ENCODE data around the gene PIGR.
"Not testable (repeated sequence)": the region's sequence is repeated elsewhere in the genome, so short reads cannot be mapped to it uniquely, and the experiment has no call there.

PIGR gene

GRCh38 chr1:206925106-206925736, 21.0 kb downstream of the PIGR start:
- DNase-seq, result peak in 1 of 2 donors; percentile 39
- Histone ChIP-seq H3K4me3 (no peak overlapping the region), H3K27ac (no peak overlapping the region), H3K36me3 (no peaks in the 10 kb centered on the region), H3K27me3 (peaks cover 0 to 6% of the 10 kb centered on the region in 2 donors), H3K9me3 (no peaks in the 10 kb centered on the region), H3K4me1 (no peaks in the 10 kb centered on the region)
- no peak for TF ChIP-seq CTCF (IDR thresholded peaks at IDR 0.05)
- intact Hi-C loops (cut with DNase I; ENCODE audit: low total_unique reads), result no loop called here

DNA sequence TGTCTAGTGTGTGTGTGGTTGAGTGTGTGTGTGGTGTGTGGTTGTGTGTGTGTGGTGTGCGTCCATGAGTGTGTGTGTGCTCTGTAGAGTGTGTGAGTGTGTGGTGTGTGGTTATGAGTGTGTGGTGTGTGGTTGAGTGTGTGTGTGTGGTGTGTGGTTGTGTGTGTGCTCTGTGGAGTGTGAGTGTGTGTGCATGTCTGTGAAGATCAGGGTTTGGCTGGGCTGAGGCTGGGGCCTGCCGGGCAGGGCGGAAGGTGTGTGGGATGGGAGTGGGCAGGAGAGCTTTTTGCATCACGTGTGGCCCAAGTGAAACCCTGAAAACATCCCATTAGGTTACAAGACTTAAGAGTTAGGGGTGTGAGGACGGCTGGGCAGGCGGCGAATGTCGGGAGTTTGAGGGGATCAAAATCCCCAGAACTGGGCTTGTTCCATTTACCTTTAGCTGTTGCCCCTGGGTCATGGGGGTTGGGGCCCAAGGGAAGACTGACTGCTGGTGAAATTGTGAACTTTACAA, 21.6 kb downstream of the PIGR start:
- no peak overlapping the region for H3K27ac ChIP-seq
- no peaks in the 10 kb centered on the region for H3K36me3 ChIP-seq
- no peaks in the 10 kb centered on the region for H3K4me1 ChIP-seq
- H3K9me3 ChIP-seq, result no peaks in the 10 kb centered on the region
- no peak overlapping the region for H3K4me3 ChIP-seq
- H3K27me3 ChIP-seq, result peaks cover 0 to 6% of the 10 kb centered on the region in 2 donors
- DNase-seq, result no peak
- no peak for TF ChIP-seq CTCF (IDR thresholded peaks at IDR 0.05)
- intact Hi-C loops (cut with DNase I; ENCODE audit: low total_unique reads), result no loop called here

GRCh38 chr1:206923961-206924557, 22.2 kb downstream of the PIGR start:
- H3K27me3 ChIP-seq; H3K4me3 ChIP-seq; H3K4me1 ChIP-seq; H3K36me3 ChIP-seq; DNase-seq; H3K27ac ChIP-seq; intact Hi-C loops (cut with DNase I; ENCODE audit: low total_unique reads); H3K9me3 ChIP-seq: not testable (repeated sequence)

DNA sequence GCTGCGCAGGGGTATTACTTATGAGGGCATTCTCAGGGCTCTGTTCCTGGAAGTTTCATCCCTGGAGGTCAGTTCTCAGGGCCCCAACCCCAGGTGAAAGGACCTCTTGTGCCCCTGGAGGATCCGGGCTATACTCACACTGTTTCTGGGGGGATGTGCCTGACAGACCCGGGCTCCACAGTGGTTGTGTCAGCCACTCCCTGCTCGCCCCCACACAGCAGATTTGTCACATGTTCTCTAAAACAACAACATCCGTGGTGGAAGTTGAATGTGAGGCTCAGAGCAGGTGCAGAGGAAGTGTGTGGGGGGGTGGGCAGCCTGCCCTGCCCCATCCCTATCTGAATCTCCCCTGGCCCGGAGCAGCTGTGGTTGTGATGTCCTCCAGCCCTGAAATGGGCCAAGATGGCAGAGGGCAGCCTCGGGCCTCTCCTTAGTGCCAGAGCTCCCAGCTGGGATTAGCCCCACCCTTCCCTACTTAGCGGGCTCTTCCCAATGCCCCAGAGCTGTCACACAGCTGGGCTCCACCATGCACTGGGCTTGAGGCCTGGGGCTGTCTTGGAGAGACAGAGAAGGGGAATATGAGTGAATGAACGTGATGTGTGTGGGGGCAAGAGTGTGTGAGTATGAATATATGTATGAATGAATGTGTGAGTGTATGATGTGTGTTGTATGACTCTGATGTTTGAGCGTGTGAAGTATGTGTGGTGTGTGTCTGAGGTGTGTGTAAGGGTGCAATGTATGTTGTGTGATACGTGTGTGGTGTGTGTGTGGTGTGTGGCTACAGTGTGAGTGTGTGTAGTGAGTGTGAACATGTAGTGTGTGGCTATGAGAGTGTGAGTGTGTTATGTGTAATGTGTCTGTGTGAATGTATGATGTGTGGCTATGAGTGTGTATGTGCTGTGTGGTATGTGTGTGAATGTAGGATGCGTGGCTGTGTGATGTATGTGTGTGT, 23.0 kb downstream of the PIGR start:
- Histone ChIP-seq H3K36me3 (no peaks in the 10 kb centered on the region), H3K4me3 (no peak overlapping the region), H3K27me3 (peaks cover 0 to 6% of the 10 kb centered on the region in 2 donors), H3K27ac (no peak overlapping the region), H3K9me3 (no peaks in the 10 kb centered on the region), H3K4me1 (no peaks in the 10 kb centered on the region)
- intact Hi-C loops (cut with DNase I; ENCODE audit: low total_unique reads), result no loop called here
- no peak for DNase-seq
- no peak for TF ChIP-seq CTCF (IDR thresholded peaks at IDR 0.05)

- Histone ChIP-seq H3K27me3 (peaks cover 0 to 9% of the 10 kb centered on the region in 2 donors), H3K9me3 (no peaks in the 10 kb centered on the region), H3K4me3 (no peak overlapping the region), H3K36me3 (no peaks in the 10 kb centered on the region), H3K4me1 (no peaks in the 10 kb centered on the region), H3K27ac (no peak overlapping the region)
- TF ChIP-seq CTCF (IDR thresholded peaks at IDR 0.05), result no peak
- no peak for DNase-seq
- intact Hi-C loops (cut with DNase I; ENCODE audit: low total_unique reads), result no loop called here
Measured at GRCh38 chr1:206922524-206922923, 23.7 kb downstream of the PIGR start.

Data from tibial artery (tissue), 4 donors.